C4-2B (cell line): Measurements from ENCODE around the gene SYNGR4.
"Not testable (repeated sequence)": the region's sequence is repeated elsewhere in the genome, so short reads cannot be mapped to it uniquely, and the experiment has no call there.

Source experiments
- H3K27ac ChIP-seq: fragments of 450-650 bp; 2 replicates; pipeline ENCODE4 v1.5.1; 2017
- CTCF ChIP-seq: fragments of 450-650 bp; conservative IDR thresholded peaks from 2 replicates; pipeline ENCODE4 v1.5.1; 2017; ENCODE audit warnings: mild to moderate bottlenecking
- ZFX ChIP-seq: fragments of 450-650 bp; IDR thresholded peaks from 2 replicates; pipeline ENCODE4 v1.6.1; 2017

SYNGR4 gene, protein sequence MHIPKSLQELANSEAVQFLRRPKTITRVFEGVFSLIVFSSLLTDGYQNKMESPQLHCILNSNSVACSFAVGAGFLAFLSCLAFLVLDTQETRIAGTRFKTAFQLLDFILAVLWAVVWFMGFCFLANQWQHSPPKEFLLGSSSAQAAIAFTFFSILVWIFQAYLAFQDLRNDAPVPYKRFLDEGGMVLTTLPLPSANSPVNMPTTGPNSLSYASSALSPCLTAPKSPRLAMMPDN

GRCh38 chr19:48363810-48364597, at the start of gene SYNGR4, which contains the start of gene TMEM143:
TSS of gene SYNGR4 (plus strand) at chr19:48364367. CDS start at chr19:48365843, 1,476 bp downstream.
TSS of gene TMEM143 (minus strand) at chr19:48363940. CDS start at chr19:48363920, 20 bp downstream.
- H3K27ac ChIP-seq, result peak within 1 kb of the TSS; percentile 93
- no peak for TF ChIP-seq ZFX
- TF ChIP-seq CTCF, result no peak

- H3K27ac ChIP-seq, result no peak overlapping the region
- TF ChIP-seq ZFX, result no peak
- no peak for TF ChIP-seq CTCF
Observed at GRCh38 chr19:48315712-48316111, 48.5 kb upstream of the SYNGR4 start.

DNA sequence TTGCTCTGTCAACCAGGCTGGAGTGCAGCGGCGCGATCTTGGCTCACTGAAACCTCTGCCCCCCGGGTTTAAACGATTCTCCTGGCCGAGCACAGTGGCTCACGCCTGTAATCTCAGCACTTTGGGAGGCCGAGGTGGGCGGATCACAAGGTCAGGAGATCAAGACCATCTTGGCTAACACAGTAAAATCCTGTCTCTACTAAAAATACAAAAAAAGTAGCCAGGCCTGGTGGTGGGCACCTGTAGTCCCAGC, 46.5 kb upstream of the SYNGR4 start:
- not testable (repeated sequence) for H3K27ac ChIP-seq

GRCh38 chr19:48318286-48318987, 45.7 kb upstream of the SYNGR4 start:
- no peak overlapping the region for H3K27ac ChIP-seq
- TF ChIP-seq ZFX (no peak), CTCF (no peak)

DNA sequence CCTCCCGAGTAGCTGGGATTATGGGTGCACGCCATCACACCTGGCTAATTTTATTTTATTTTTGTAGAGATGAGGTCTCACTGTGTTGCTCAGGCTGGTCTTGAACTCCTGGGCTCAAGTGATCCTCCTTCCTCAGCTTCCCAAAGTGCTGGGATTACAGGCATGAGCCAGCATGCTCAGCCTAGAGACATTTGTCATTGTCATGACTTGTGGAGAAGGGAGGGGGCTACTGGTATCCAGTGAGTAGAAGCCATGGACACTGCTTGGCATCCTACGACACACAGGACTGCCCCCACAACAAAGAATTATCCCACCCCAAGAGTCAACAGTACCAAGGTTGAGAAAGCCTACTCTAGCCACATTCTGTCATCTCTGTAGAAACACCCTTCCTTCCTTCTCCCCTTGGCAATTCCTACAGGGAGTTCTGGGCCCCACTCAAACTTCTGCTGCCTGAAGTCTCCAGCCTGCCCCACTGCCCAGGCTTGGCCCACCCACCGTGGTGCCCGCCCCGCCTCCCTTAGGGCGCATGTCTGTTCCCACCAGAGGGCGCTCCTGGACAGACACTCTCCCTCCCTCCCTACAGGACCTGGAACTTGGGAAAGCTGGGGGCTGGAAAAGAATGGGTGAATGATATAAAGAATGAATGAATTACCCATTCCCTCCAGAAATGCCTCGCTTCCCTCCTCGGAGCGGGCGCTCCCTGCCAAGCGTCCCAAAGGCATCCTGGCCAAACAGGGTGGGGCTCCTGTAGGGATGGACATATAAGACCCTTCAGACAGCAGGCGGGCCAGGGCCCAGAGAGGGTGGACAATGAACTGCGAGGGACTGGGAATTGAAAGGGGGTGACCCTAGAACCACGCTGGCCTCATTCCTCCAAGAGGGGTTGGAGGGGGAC, 44.3 kb upstream of the SYNGR4 start:
- no peak for TF ChIP-seq ZFX
- TF ChIP-seq CTCF, result peak; percentile 73
- no peak overlapping the region for H3K27ac ChIP-seq

GRCh38 chr19:48321372-48321621, 42.9 kb upstream of the SYNGR4 start:
- H3K27ac ChIP-seq, result peak overlapping the region; percentile 88
- TF ChIP-seq CTCF (no peak), ZFX (no peak)

- TF ChIP-seq ZFX (peak; percentile 16; the same call in 1 of the 2 replicates), CTCF (no peak)
Observed at GRCh38 chr19:48321622-48322591, 42.3 kb upstream of the SYNGR4 start.

More at GRCh38 chr19:48321622-48322591, 42.3 kb upstream of the SYNGR4 start:
- H3K27ac ChIP-seq, result peak overlapping the region; percentile 88
